Ovary (tissue), 3 donors: ENCODE data around the gene GPD2.

Source experiments
- CTCF ChIP-seq, 3 donors: fragments of 450-650 bp in 2 of 3; fragments of 200-600 bp in 1 of 3; IDR thresholded peaks; one replicate each; pipeline versions ENCODE4 v1.5.1 to v1.8.0; 2016 to 2022; ENCODE audit warnings: antibody characterized with exemption in 3 of 3, mild to moderate bottlenecking in 1 of 3
- EP300 ChIP-seq: sonication (generic); formaldehyde crosslinking; IDR thresholded peaks from one replicate; pipeline ENCODE4 v1.6.1; 2017; ENCODE audit warnings: antibody characterized with exemption
- POLR2A ChIP-seq: fragments of 450-650 bp; IDR thresholded peaks from one replicate; pipeline ENCODE4 v1.6.1; 2017; ENCODE audit warnings: antibody characterized with exemption, mild to moderate bottlenecking, moderate library complexity
- donor health status: DM: no; HTN: no; CAD: no.

GRCh38 chr2:156538083-156538504 lies 101.9 kb downstream of the GPD2 start:
- TF ChIP-seq CTCF (IDR thresholded peaks at IDR 0.05) (no peak), POLR2A (no peak), EP300 (no peak)
